ENCODE measurements around the gene POLR3E.

- TF ChIP-seq EZH2 (IDR thresholded peaks at IDR 0.05; ENCODE audit: borderline replicate concordance, low read depth, low read length, severe bottlenecking): no peak
- TF ChIP-seq CTCF (IDR thresholded peaks at IDR 0.05; ENCODE audit: borderline replicate concordance, extremely low read depth, low read length, poor library complexity, severe bottlenecking): no peak
Observed at GRCh38 chr16:22315979-22316378, 18.8 kb downstream of the POLR3E start.

Measured in DND-41 (cell line).